ENCODE measurements around the gene CCR3. TPM values are rescaled to one million over a fixed set of nuclear protein-coding genes. Genes with fewer than 3 reads are reported as not detected.

CCR3 gene
- total RNA-seq, 1 donor from 2014 or later: not detected

DNA sequence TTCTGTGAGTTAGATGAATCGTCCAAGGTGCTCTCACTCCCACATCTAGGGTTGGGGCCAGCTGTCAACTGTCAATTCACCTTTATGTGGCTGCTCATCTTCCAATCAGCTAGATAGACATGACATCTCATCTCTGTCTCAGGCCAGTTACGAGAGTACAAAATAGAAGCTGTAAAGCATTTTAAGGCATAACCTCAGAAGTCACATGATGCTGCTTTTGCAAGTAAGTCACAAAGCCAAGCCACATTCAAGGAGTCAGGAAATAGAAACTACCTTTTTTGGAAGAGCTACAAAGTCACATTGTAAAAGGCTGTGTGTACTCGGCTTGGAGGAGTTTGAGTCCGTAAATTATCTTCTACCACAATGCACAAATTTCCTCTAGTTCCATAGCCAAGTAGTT lies 29.1 kb upstream of the CCR3 start:
- intact Hi-C loops (cut with DNase I): no loop called here
- H3K27ac ChIP-seq: no peak overlapping the region
- no peak for DNase-seq (ENCODE audit: extremely low spot score in 2 of 2)
- no peak for TF ChIP-seq POLR2AphosphoS5 (IDR thresholded peaks at IDR 0.05; ENCODE audit: insufficient read depth in 1 of 2, low read depth in 1 of 2)
- TF ChIP-seq, protein P1, sequence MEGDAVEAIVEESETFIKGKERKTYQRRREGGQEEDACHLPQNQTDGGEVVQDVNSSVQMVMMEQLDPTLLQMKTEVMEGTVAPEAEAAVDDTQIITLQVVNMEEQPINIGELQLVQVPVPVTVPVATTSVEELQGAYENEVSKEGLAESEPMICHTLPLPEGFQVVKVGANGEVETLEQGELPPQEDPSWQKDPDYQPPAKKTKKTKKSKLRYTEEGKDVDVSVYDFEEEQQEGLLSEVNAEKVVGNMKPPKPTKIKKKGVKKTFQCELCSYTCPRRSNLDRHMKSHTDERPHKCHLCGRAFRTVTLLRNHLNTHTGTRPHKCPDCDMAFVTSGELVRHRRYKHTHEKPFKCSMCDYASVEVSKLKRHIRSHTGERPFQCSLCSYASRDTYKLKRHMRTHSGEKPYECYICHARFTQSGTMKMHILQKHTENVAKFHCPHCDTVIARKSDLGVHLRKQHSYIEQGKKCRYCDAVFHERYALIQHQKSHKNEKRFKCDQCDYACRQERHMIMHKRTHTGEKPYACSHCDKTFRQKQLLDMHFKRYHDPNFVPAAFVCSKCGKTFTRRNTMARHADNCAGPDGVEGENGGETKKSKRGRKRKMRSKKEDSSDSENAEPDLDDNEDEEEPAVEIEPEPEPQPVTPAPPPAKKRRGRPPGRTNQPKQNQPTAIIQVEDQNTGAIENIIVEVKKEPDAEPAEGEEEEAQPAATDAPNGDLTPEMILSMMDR (IDR thresholded peaks at IDR 0.05): no peak
- TF ChIP-seq POLR2A (IDR thresholded peaks at IDR 0.05): no peak
- no peaks in the 10 kb centered on the region for H3K27me3 ChIP-seq
- no peaks in the 10 kb centered on the region for H3K4me1 ChIP-seq
- no peak overlapping the region for H3K4me3 ChIP-seq
- no peaks in the 10 kb centered on the region for H3K9me3 ChIP-seq
- H3K36me3 ChIP-seq: no peaks in the 10 kb centered on the region

DNA sequence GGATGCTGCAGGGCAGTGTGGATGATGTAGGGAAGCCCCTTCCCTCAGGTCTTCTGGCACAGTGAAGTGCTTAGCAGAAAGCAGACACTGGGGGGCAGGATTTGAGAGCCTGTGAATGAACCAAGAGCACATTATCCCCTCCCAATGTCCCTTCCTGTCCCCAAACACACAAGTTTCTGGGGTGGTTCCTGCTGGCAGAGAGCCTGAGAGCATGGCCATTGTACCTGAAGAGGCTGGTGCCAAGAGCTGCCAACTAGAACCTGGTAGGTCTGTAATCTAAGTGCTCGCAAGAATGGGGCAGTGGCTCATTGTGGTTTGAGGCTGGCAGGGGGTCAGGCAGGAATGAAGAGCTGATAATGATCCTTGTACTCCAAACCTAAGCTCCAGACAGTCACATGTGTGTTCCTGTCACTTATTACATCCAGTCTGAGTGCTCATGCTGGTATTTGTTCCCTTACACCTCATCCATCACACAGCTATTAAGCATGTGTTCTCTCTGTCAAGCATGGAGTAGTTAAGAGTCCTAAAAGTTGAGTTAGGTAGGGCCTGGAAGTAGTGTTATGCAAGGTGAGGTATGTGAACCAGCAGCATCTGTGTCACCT lies 27.4 kb upstream of the CCR3 start:
- H3K27me3 ChIP-seq: no peaks in the 10 kb centered on the region
- no peak overlapping the region for H3K27ac ChIP-seq
- no peaks in the 10 kb centered on the region for H3K9me3 ChIP-seq
- H3K4me3 ChIP-seq: no peak overlapping the region
- H3K4me1 ChIP-seq: no peaks in the 10 kb centered on the region
- intact Hi-C loops (cut with DNase I): no loop called here
- no peak for DNase-seq (ENCODE audit: extremely low spot score in 2 of 2)
- no peaks in the 10 kb centered on the region for H3K36me3 ChIP-seq
- TF ChIP-seq POLR2A (IDR thresholded peaks at IDR 0.05) (no peak), POLR2AphosphoS5 (IDR thresholded peaks at IDR 0.05; ENCODE audit: insufficient read depth in 1 of 2, low read depth in 1 of 2) (no peak)
- TF ChIP-seq, protein P1 (IDR thresholded peaks at IDR 0.05): no peak

DNA sequence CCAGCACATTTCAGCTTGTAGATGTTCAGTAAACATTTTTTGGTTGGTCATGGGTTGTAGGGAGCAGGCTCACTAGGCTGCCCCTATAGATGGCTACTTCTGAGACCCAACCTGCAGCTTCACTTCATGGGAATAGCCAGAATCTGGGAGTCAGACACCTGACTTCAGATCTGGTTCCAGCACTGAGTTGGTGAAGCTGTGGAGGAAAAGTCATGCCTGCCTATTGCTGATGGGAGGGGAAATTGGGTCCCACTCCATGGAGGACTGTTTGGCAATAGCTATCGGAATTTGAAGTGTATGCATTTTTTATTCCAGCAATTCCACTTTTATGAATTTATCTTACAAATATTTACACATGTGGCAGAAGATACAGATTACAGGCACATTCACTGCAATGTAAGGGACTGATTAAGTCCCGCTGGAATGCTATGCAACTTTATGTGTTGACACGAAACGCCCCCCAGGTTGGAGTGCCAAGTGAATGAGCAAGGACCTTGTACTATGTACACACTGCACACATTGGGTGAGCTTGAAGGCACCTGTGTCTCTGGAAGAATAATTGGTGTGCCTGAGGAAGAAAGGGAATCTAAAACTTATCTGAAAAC lies 26.3 kb upstream of the CCR3 start:
- TF ChIP-seq, protein P1 (IDR thresholded peaks at IDR 0.05): no peak
- TF ChIP-seq POLR2A (IDR thresholded peaks at IDR 0.05) (no peak), POLR2AphosphoS5 (IDR thresholded peaks at IDR 0.05; ENCODE audit: insufficient read depth in 1 of 2, low read depth in 1 of 2) (no peak)
- no peaks in the 10 kb centered on the region for H3K36me3 ChIP-seq
- intact Hi-C loops (cut with DNase I): no loop called here
- H3K4me1 ChIP-seq: no peaks in the 10 kb centered on the region
- no peaks in the 10 kb centered on the region for H3K9me3 ChIP-seq
- no peak for DNase-seq (ENCODE audit: extremely low spot score in 2 of 2)
- H3K27me3 ChIP-seq: no peaks in the 10 kb centered on the region
- H3K27ac ChIP-seq: no peak overlapping the region
- no peak overlapping the region for H3K4me3 ChIP-seq

DNA sequence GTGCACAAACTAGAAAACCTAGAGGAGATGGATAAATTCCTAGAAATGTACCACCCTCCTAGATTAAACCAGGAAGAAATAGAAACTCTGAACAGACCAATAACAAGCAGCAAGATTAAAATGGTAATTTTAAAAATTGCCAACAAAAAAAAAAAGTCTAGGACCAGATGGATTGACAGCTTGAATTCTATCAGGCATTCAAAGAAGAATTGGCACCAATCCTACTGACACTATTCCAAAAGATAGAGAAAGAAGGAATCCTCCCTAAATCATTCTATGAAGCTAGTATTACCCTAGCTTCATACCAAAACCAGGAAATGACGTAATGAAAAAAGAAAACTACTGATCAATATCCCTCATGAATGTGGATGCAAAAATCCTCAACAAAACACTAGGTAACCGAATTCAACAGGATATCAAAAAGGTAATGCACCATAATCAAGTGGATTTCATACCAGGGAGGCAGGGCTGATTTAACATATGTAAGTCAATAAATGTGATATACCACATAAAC lies 24.0 kb upstream of the CCR3 start:
- intact Hi-C loops (cut with DNase I): no loop called here

More for the DNA sequence above, 24.0 kb upstream of the CCR3 start:
- TF ChIP-seq POLR2A (IDR thresholded peaks at IDR 0.05) (no peak), POLR2AphosphoS5 (IDR thresholded peaks at IDR 0.05; ENCODE audit: insufficient read depth in 1 of 2, low read depth in 1 of 2) (no peak)
- TF ChIP-seq, protein P1 (IDR thresholded peaks at IDR 0.05): no peak
- DNase-seq (ENCODE audit: extremely low spot score in 2 of 2): no peak
- no peaks in the 10 kb centered on the region for H3K9me3 ChIP-seq
- H3K27me3 ChIP-seq: no peaks in the 10 kb centered on the region
- no peak overlapping the region for H3K27ac ChIP-seq
- no peaks in the 10 kb centered on the region for H3K4me1 ChIP-seq
- H3K4me3 ChIP-seq: no peak overlapping the region
- no peaks in the 10 kb centered on the region for H3K36me3 ChIP-seq
